ENCODE results near the gene EPB41L5.

GRCh38 chr2:119983108-119983507 is 29.8 kb upstream of the EPB41L5 start:
- TF ChIP-seq, protein P1, sequence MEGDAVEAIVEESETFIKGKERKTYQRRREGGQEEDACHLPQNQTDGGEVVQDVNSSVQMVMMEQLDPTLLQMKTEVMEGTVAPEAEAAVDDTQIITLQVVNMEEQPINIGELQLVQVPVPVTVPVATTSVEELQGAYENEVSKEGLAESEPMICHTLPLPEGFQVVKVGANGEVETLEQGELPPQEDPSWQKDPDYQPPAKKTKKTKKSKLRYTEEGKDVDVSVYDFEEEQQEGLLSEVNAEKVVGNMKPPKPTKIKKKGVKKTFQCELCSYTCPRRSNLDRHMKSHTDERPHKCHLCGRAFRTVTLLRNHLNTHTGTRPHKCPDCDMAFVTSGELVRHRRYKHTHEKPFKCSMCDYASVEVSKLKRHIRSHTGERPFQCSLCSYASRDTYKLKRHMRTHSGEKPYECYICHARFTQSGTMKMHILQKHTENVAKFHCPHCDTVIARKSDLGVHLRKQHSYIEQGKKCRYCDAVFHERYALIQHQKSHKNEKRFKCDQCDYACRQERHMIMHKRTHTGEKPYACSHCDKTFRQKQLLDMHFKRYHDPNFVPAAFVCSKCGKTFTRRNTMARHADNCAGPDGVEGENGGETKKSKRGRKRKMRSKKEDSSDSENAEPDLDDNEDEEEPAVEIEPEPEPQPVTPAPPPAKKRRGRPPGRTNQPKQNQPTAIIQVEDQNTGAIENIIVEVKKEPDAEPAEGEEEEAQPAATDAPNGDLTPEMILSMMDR (IDR thresholded peaks at IDR 0.05), result no peak
- TF ChIP-seq POLR2AphosphoS5 (IDR thresholded peaks at IDR 0.05), result no peak

Data from stomach (tissue), 4 donors.